GM12874 (cell line): Measurements from ENCODE around the gene NMS.
A peak's percentile ranks its signal among the peaks of the same experiment; 100 is the strongest.

ENCODE experiments used
- TF ChIP-seq, protein P1 (sequence below): IDR thresholded peaks from 2 replicates; pipeline ENCODE4 v1.5.1; 2011; ENCODE audit warnings: low read depth, mild to moderate bottlenecking, control low read depth, low read length, moderate library complexity; ENCODE audit not compliant: insufficient read depth

The NMS gene

DNA sequence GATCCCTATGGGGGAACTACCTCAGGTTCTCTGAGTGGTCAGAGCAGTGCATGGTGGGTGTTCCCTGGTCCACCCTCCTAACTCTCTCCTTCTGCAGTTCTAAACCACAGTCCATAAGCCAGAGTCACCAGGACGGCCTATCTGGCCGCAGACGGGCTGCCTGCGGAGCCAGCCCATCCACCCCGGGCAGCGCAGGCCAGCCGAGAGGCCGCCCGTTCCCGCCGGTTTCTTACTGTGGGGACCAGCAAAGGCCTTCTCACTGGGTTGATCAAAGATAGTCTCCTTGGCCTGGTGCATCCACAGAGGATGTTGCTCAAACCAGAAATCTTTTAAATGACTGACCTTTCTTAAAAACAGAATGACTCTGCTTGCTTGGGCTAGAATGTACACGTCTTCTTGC, 43.2 kb upstream of the NMS start:
- TF ChIP-seq, protein P1, sequence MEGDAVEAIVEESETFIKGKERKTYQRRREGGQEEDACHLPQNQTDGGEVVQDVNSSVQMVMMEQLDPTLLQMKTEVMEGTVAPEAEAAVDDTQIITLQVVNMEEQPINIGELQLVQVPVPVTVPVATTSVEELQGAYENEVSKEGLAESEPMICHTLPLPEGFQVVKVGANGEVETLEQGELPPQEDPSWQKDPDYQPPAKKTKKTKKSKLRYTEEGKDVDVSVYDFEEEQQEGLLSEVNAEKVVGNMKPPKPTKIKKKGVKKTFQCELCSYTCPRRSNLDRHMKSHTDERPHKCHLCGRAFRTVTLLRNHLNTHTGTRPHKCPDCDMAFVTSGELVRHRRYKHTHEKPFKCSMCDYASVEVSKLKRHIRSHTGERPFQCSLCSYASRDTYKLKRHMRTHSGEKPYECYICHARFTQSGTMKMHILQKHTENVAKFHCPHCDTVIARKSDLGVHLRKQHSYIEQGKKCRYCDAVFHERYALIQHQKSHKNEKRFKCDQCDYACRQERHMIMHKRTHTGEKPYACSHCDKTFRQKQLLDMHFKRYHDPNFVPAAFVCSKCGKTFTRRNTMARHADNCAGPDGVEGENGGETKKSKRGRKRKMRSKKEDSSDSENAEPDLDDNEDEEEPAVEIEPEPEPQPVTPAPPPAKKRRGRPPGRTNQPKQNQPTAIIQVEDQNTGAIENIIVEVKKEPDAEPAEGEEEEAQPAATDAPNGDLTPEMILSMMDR = no peak

DNA sequence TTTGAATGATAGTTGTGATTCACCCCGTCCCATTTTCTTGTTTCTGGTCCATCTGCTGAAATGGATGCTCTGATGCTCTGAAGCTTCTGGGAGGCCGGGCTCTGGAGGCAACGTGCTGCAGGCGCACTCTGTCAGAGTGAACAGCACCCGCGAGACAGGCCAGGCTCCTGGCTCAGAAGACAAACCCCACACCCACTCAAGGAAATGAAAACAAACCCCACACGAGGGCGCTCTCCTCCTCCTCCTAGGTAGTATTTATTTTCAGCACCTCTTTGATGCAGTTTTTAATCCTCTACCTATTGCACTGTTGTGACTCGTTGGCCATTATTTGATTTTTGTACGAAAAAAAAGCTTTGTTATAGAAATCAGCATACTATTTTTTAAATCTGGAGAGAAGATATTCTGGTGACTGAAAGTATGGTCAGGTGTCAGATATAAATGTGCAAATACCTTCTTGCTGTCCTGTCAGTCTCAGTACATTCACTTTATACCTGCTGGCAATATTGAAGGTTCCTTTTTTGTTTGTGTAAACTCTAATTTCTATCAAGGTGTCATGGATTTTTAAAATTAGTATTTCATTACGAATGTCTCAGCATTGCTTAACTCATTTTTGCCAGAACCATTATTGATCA, 42.5 kb upstream of the NMS start:
- TF ChIP-seq, protein P1 = peak; percentile 47

DNA sequence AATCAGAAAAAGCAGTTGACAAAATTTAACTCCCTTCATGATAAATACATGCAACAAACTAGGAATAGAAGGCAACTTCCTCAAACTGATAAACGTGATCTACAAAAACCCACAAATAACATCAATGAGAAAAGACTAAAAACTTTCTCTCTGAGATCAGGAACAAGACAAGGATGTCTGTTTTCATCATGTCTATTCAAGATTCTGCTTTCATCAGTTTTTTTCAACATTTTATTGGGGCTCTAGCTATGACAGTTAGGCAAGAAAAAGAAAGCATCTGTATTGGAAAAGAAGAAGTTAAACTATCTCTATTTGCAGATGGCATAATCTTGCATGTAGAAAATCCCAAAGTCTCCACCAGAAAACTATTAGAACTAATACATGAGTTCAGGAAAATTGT, 40.6 kb upstream of the NMS start:
- TF ChIP-seq, protein P1 = no peak

DNA sequence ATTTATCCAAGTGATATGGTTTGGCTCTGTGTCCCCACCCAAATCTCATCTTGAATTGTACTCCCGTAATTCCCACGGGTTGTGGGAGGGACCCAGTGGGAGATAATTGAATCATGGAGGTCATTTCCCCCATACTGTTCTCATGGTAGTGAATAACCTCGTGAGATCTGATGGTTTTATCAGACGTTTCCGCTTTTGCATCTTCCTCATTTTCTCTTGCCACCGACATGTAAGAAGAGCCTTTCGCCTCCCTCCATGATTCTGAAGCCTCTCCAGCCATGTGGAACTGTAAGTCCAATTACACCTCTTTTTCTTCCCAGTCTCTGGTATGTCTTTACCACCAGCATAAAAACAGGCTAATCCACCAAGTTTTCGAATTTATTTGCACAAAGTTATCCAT, 32.5 kb upstream of the NMS start:
- TF ChIP-seq, protein P1 = no peak

- TF ChIP-seq, protein P1 = no peak
These were observed 23.6 kb upstream of the NMS start for GRCh38 chr2:100446696-100447095.

DNA sequence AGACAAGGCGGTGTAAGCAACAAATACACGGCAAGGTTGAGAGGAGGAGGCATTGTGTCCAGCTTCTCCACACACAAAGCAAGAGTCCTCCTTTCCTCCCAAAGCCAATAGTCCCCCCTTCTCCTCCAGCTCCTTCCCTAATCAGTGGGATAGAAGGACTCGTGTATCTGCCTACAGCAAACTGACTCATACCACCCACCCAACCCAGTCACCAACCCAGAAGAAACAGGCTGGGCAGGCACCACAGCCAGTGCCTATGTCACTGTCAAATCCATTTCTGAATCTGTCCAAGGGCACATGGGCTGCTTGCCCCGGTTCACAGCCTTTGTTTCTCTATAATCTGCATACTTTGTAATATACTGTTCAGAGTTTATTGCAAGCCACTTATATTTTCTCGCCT, 19.2 kb upstream of the NMS start:
- TF ChIP-seq, protein P1 = no peak

GRCh38 chr2:100451734-100452133, 18.5 kb upstream of the NMS start:
- TF ChIP-seq, protein P1 = no peak
